ENCODE measurements around the gene TIGD3.

TIGD3 gene

DNA sequence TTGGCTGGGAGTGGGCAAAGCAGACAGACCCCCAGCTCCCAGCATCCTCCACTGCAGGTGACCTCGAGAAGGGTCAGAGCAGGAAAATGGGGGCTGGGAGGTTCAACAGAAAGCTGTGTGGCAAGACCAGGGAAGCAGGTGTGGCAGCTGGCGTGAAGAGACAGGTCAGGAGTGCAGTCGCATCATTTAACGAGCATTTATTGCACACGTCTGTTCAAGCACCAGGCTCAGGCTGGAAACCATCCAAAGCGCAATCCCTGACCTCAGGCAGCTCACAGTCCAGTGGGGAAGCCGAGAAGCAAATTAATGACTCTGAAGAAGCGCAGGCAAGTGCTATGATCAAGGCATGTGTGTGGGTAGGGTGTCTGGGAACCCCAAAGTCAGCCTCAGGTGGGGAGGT is 20.5 kb downstream of the TIGD3 start:
- no peak for DNase-seq

DNA sequence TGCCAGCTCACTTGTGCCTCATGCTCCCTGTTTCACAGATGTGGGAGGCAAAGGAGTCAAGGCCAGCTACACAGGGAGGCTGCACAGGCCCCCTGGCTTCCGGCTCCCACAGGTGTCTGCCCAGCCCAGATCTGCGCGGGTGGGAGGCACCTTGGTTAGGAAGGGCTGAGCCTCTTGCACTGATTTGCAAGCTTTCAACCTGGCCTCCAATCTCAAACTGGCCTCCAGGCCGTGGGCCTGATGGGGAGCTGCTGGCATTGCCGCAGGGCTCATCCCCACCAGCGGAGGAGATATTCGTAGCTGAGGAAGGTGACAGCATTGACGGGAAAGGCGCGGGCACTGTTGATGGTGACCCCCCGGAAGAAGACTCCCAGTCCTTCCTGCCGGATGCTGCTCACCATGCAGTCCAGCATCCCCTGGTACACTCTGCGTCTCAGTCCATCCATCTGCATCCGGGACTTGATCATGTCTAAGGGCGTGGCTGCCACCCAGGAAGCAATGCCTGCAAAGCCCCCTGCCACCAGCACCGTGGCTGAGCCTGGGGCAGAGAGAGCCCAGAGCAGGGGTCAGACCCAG is 21.7 kb downstream of the TIGD3 start:
- no peak for DNase-seq

DNA sequence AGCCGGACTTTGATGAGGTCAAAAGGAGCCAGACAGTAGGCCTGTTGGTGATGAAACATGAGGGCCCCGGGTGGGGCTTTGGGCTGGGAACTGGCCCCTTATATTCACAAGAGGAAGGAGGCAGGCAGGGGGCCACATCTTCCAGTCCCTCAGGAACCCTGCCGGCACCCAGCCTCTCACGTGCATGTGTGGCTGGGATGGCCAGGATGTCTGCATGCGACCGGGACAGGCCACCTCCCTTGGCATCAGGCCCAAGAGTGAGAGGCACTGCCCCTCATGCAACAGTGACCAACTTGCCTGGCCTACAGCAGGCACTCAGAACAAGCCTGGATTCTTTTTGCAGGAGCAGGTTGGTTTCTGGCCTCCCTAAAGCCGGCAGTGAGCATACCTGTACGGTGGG is 22.5 kb downstream of the TIGD3 start:
- no peak for DNase-seq

DNA sequence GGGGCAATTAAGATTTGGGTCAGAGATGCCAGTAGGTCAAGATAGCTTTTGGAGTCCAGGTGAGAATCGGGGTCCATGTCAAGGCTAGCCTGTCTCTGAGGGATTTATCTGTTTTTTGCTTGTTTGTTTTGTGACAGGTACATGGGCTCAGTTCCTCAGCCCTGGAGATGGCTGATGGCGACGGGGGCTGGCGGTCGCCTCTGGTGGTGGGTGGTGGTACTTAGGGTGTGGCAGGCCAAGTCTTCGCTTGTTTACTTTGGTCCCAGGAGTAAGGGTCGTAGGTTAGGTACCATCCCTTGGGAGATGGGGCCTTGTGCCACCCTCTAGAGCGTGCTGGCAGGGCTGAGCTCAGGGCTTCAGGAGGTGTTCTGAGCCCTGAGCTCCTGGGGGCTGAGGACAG is 23.2 kb downstream of the TIGD3 start:
- DNase-seq = no peak

DNA sequence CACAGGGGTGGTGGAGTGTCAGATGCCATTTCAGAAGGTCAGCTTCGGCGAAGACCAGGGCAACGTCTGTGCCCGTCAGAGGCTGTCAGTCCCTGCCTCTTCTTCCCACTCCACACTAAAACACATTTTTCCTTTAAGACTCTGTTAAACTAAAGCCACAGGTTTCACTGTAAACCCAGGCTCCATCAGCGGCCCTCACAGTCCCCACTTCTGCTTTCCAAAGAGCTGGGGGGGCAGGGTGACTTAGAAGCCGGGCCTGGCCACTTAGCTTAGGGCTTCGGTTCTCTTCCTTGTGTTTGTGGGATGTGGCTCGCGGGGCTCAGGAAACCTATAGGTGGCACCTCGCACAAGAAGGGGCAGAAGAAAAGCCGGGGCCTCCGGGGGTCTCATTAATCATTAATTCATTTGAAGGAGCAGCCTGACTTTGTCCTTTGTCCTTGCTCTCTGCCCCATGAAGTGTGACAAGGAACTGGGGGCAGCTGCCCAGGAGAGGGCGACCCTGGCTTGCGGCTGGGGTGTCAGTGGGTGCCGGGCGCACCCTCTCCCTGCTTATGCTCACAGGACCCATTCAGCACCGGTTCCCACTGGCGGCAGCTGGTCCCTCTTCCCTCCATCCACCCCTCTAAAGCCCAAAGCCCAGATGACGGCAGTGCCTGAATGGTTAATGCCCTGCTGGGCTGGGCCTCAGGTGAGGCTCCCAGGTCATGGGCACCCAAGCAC is 23.8 kb downstream of the TIGD3 start:
- no peak for DNase-seq

DNA sequence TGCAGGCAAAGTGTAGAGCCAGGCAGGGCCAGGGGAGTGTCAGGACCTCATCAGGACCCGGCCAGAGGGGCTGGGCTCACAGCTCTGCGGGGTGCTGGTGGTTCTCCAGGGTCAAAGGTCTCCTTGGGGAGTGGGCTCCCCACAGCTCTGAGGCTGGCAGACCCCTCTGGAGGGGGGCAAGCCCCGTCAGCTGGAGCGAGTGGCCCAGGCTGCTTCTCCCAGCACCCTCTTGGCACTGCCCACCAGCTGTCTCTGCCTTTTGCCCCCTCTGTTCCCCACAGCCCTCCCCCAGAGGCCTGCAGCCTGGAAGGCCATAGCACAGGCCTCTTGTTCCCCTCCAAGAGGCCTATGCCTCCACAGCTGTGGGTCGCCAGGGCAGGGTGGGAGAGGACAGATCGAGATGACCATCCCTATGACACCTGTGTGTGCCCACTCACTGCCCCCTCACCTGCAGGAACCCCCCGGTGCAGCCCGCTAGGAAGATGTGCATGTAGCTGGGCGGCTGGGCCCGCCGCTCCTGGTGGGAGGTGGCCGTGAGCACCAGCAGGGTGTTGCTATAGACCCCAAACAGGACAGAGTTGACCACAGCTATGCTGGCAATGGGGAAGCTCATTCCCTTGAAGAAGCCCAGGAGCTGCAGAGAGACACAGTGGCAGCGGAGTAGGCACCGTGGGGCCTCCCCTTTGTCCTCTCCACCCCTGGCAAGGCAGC is 24.5 kb downstream of the TIGD3 start:
- DNase-seq = no peak

DNA sequence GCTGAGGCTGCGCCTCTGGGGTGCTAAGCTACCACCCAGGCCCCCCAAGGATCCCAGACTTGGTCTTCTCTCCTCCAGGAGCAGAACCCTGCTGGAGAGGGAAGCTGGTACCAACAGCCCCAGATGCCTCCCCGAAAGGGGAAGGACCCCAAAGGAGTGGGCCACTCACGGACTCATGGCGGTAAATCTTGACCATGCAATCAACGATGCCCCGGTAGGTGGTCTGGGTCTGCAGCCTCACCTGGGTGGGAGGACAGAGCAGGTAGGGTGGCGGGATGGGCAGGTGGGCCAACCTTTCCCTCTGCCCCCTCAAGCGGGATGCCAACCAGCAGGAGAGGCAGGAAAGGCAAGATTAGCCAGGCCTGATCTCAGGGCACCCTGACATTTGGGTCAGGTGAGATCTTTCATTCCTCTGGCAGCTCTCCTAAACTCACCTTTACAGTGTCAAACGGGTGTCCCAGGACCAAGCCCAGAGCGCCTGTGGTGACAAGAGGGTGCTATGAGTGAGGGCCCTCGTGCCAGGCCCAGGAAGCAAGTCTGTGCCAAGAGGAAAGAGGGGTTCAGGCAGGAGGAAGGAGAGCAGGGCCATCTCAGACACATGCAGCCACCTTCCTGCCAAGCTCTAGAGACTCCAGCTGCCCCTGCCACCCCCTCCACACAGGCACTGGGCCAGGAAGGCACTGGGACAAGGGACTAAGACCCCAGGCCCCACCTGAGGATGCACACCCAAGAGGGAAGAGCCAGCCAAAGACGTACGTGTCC is 25.3 kb downstream of the TIGD3 start:
- DNase-seq = no peak

DNA sequence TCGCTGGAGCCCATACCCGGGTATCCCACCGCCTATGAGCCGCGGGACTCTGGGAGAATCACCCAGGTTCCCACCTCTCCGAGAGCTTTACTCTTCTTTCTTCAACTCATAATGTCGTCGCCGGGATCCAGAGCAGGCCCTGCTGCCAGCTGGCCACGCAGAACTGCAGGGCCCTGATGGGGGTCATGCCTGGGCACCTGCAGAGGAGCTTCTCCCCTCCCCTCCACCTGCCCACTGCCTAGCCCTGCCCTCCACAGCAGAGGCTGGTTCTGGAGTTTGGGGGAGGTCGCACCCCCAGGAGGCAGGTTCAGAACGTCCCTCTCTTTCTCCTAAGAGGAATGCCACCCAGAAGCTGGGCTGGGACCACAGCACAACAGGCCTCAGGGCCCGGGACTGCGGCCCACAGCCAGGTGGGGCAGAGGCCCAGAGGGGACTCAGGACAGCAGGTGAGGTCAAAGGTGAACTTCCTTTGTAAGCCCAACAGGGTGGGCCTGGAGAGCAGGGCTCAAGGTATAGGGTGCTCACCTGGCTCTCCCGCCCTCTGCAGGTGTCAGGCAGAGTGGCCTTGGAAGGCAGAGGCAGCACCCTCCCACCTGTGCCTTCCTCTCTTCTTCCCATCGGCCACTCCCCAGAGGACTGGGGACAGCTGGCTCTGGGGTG is 26.0 kb downstream of the TIGD3 start:
- no peak for DNase-seq

DNA sequence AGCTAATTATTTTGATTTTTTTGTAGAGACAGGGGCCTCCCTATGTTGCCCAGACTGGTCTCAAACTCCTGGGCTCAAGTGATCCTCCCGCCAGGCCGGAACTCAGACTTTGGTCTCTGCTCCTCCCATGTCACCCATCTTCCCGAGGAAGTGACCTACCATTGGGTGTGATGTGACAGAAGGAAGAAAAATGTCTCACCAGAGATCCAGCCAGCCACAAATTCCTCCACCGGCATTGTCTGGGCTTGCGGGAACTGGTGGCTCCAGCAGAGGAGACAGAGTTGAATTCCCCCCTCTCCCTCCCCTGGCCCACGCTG is 27.1 kb downstream of the TIGD3 start:
- DNase-seq = no peak

DNA sequence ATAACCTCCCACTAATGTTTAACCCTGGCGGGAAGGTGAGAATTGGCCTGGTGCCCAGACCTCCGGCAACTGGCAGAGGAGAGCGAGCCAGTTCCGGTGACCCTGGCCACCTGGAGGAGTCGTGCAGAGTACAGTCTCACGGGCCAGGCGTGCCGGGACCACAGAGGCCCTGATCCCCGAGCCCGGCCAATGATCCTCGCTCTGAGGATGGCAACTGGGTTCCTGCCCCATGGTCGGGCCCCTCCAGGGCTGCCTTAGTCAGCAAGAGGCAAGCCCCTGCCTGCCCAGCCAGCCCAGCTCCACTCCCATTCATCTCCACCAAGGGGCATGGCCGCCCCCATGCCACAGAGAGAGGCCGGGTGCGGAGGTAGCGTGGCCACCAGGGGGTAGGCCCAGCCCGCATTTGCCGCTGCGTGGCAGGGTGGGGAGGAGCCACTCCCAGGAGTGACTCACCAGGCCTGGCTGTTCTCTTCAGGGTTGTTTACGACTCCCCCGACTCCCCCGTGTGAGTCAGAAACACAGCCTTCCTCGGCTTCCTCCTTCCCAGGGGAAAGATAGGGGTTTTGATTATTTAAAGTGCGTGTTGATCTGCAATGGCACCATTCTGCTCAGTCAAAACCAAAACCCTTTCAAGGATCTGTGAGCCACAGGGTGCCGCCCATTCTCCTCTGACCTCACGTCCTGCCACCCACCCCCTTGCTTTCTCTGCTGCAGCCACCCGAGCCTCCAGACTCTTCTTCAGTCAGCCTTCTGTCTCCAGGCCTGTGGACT is 27.7 kb downstream of the TIGD3 start, which contains the start of gene SLC25A45:
Gene SLC25A45 (minus strand): TSS at position 614 of the 771 bp plus-strand sequence. CDS start 695 bp downstream, outside the sequence.
- DNase-seq = peak; percentile 90

DNA sequence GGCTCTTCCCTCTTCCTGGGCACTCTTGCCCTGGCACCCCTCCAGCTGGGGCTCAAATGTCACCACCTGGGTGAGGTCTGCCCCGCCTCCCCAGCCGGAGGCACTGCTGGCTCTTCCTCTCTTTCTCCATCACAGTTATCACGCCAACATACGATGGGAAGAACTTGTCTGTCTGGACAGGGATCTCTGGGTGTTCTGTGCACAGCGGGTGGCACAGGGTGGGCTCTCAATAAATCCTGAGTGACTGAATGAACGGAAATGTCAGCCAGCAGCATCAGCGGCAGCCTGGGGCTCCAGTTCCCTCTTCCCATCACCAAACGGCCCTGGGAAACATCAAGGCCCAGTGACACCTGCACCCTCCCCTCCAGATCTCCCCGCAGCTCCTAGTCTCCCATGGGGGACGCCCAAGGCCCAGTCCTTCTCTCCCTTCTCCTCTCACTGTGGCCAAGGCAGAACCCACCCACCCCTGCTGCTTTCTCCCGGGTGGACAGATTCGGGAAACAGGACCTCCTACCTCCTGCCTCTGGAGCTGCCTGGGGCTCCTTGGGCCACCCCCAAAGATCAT is 28.3 kb downstream of the TIGD3 start:
- DNase-seq = peak; percentile 90

DNA sequence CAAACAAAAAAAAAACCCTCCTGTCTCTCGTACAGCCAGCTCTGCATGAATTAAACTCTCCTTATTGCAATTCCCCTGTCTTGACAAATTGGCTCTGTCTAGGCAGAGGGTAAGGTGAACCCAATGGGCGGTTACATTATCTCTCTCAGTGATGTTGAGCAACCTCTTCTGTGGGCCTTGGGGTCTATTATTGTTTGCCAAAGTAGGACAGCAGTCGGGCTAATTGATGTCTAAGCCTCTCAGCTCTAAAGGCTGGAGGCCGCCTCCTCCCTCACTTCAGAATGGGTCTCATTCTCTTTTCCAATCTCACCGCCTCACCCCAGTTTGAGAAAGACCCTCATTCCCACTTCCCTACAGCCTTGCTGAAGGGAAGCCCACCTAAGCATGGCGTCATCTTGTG is 29.2 kb downstream of the TIGD3 start:
- no peak for DNase-seq

DNA sequence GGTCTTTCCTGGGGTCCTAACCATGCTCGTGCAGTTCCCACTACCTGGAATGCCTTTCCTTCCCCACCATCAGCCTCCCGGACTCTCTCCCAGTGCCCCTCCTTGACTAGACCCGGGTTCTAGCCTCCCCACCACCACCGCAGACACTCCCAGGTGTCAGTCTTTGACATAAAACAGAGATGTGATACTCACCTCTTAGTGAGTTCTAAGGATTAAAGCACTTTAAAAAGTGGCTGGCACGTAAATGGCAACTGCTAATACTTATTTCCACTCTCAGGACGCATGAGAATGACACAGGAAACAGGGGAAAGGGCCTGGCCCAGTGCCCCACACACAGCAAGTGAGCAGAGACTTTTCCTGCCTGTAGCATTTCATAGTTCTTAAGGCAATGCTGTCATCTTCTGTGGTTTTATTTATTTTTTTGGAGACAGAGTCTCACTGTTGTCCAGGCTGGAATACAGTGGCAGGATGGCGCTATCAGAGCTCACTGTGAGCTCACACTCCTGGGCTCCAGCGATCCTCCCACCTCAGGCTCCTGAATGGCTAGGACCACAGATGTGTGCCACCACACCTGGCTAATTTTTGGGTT is 29.8 kb downstream of the TIGD3 start:
- DNase-seq = no peak

DNA sequence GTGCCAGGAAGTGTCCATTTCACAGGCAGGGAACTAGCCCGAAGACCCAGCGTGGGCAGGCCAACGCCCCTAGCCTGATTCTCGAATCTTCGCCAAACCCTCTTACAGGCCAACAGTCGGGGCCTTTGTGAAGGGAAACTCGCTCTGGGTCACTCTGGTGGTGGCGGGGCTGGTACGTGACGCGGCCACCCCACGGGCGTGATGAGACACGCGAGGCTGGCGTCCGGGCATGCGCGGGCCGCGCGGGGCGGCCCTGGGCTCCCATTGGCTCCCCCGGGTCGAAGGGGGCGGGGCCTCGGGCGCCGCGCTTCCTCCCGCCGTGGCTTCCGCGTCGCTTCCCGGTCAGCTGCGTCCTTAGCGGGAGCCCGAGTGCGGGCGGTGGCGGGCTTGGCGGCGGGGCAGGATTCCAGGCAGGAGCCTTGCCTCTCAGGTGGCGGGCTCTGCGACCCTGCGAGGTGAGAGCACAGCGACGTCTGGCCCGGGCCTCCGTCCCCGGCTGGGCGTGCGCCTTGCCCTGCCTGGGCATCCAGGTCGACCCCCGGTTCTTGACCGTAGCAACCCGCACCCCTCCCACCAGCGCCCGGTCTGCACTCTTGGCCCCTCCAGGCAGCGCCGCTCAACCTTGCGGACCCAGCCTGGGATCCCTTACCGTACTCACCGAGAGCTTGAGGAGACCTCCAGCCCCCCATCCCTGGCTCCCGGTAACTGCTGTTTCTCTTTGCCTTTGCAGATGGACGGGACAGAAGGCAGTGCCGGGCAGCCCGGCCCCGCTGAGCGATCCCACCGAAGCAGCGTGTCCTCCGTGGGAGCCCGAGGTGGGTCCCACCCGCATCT is 32.0 kb downstream of the TIGD3 start, which contains the start of gene FRMD8:
Gene FRMD8 (plus strand): TSS at position 331 of the 834 bp plus-strand sequence. CDS start 400 bp downstream, at position 731.
- peak; percentile 82 for DNase-seq

DNA sequence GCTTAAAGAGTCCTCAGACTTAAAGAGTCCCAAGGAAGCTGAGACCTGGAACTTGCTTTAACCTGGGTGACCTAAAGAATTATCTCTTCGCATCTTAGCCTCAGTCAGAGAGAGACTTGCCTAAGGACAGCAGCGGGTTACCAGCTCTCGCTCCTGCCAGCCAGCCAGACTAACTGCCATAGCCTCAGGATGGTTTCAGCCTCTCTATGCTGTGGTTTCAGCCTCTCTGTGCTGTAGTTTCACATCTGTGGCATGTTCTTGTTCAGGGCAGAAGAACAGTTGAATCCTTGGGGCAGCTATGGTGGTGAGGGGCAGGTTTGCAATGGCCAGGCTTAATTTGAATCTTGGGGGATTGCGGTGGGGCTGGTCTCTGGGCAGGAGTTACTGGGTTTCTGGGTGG is 34.2 kb downstream of the TIGD3 start:
- DNase-seq = no peak

DNA sequence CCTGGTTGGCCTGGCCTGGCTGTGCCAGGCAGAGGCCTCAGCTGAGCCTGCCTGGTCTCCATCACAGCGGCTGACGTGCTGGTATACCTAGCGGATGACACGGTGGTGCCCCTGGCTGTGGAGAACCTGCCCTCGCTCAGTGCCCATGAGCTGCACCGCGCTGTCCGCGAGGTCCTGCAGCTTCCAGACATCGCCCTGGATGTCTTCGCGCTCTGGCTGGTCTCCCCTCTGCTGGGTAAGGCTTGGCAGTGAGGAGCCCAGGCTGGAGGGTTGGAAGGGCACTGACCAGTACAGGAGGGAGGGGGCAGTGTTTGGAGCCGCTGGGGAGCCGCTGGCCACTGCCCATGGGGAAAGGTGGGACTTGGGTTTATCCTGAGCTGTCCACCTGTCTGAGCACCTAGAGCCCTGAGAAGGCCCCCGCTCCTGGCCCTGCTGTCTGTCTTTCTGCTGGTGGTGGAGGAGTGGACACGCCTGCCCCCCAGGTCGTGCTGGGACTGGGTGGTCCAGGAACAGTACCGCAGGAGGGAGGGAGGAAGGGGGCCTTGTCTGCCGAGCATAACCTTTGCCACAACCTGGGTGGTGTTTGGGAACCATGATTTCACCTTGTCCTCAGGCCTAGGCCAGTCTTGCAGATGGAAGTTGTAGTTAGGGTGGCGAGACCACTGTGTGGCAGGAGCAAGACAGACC is 34.9 kb downstream of the TIGD3 start:
- no peak for DNase-seq

DNA sequence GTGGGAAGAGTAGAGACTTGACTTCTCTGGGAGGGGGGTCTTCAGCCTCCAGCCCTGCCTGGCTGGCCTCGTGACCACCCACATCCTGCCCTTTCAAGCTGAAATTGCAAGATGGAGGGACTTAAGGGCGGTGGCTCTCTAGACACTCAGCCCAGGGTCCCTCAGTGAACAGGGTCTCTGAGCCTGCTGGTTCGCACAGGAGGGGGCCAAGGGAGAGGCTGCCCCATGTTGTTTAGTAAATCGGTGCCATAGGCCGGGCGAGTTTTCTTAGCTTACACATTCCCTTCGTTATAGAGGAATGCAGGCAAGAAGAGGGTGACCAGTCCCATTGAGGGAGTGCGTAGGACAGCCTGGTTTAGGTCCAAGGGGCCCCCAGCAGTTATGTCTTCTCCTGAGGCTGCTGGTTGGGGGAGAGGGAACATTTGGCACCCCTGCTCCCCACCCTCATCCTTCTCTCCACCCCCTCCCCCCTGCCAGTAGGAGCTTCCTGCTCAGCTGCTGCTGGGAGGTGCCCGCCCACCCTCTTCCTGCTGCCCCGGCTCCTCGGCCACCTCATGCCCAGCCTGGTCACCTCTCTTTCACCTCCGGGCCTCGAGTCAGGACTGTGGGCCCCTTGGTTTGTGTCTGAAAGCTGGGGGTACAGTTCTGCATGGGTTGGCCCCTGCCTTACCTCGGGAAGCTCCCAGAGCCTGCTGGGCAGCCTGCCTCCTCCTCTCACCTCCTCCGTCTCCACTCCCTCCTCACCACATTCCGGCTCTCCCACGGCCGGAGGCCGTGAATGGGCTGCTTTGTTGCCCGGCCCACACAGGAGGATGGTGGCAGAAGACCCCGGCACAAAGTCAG is 35.8 kb downstream of the TIGD3 start:
- DNase-seq = no peak

DNA sequence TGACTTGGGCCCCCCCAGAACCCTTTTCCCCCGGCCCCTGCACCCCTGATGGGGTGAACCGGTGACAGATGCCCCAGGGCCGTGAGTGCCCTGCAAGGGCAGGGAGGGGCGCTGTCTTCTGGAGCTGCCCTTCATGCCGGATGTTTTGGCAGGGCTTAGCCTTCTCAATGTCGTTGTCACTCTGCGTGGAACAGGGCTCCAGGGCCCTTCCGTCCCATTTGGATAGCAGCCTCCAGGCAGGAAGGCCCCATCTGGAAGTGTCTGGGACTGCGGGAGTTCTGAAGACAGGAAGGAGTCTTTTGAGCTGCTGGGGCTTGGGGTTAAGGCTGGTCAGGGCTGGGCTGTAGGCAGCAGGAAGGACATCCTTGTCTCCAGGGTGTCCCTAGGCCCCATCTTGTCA is 36.4 kb downstream of the TIGD3 start:
- DNase-seq = no peak

Measured in NCI-H1092 (cell line).